PC-3 (cell line): ENCODE measurements around the gene ACBD6. TPM values are rescaled to one million over a fixed set of nuclear protein-coding genes. Genes with fewer than 3 reads are reported as not detected.

Experiments used
- ATAC-seq: fragments of 200-7000 bp; cut with Tn5 transposase; 2 replicates; pipeline ENCODE4 v1.9.1; 2020; ENCODE audit warnings: mild to moderate bottlenecking, moderate library complexity
- BruUV-seq: library from RNA; stranded (reverse); fragments of 400-500 nt; replicated peaks from 2 replicates; lab custom pipeline; 2021; lab: Mats Ljungman, UMichigan
- CTCF ChIA-PET: fragments of 300-600 bp; sonication (Branson Sonifier 250); formaldehyde crosslinking; loops from one replicate; lab custom pipeline; 2022; ENCODE audit warnings: antibody characterized with exemption; lab: Charles Lee
- POLR2A ChIA-PET: fragments of 300-600 bp; sonication (Branson Sonifier 250); formaldehyde crosslinking; loops from one replicate; lab custom pipeline; 2022; ENCODE audit warnings: antibody characterized with exemption; ENCODE audit not compliant: unreplicated experiment; lab: Charles Lee
- DNase-seq: peaks from one replicate; pipeline ENCODE4 v3.0.0-alpha.2; 2015
- H2AFZ ChIP-seq: fragments of 300-600 bp; sonication (generic); 2 replicates; pipeline ENCODE4 v1.6.0; 2016; ENCODE audit warnings: antibody characterized with exemption, low read length
- H3F3A ChIP-seq: fragments of 300-600 bp; sonication (generic); one replicate; pipeline ENCODE4 v1.6.0; 2017; ENCODE audit warnings: antibody characterized with exemption, low read length, control low read depth, mild to moderate bottlenecking; ENCODE audit not compliant: unreplicated experiment
- H3K27ac ChIP-seq: fragments of 300-600 bp; sonication (generic); 2 replicates; pipeline ENCODE4 v1.5.1; 2016; ENCODE audit warnings: mild to moderate bottlenecking, low read length
- H3K27me3 ChIP-seq: fragments of 300-600 bp; sonication (generic); 2 replicates; pipeline ENCODE4 v1.6.1; 2016; ENCODE audit warnings: low read length, mixed read lengths
- H3K36me3 ChIP-seq: fragments of 300-600 bp; sonication (generic); 2 replicates; pipeline ENCODE4 v1.6.1; 2016; ENCODE audit warnings: low read depth, mixed run types, low read length, mixed read lengths
- H3K4me1 ChIP-seq: fragments of 300-600 bp; sonication (generic); 2 replicates; pipeline ENCODE4 v1.5.1; 2016; ENCODE audit warnings: low read length; ENCODE audit not compliant: insufficient read depth
- H3K4me2 ChIP-seq: fragments of 300-600 bp; sonication (generic); 2 replicates; pipeline ENCODE4 v1.6.0; 2016; ENCODE audit warnings: low read length
- H3K4me3 ChIP-seq: fragments of 300-600 bp; sonication (generic); 2 replicates; pipeline ENCODE4 v1.5.1; 2016; ENCODE audit warnings: mild to moderate bottlenecking, low read length, mixed read lengths
- H3K79me2 ChIP-seq: fragments of 300-600 bp; sonication (generic); 2 replicates; pipeline ENCODE4 v1.6.1; 2017; ENCODE audit warnings: low read length, mixed read lengths
- H3K9ac ChIP-seq: fragments of 300-600 bp; sonication (generic); 2 replicates; pipeline ENCODE4 v1.6.0; 2016; ENCODE audit warnings: mild to moderate bottlenecking, low read length
- H3K9me2 ChIP-seq: fragments of 300-600 bp; sonication (generic); replicated peaks from 2 replicates; pipeline ENCODE4 v1.6.1; 2016; ENCODE audit warnings: mixed run types, low read length, mixed read lengths
- H3K9me3 ChIP-seq: fragments of 300-600 bp; sonication (generic); 2 replicates; pipeline ENCODE4 v1.6.1; 2016; ENCODE audit warnings: low read length, mixed read lengths
- H4K20me1 ChIP-seq: fragments of 300-600 bp; sonication (generic); 2 replicates; pipeline ENCODE4 v1.6.1; 2016; ENCODE audit warnings: low read length, mixed read lengths
- EZH2 ChIP-seq: fragments of 300-600 bp; sonication (generic); IDR thresholded peaks from one replicate; pipeline ENCODE4 v1.6.1; 2017; ENCODE audit warnings: antibody characterized with exemption, mild to moderate bottlenecking, low read length; ENCODE audit not compliant: unreplicated experiment
- EZH2phosphoT487 ChIP-seq: fragments of 300-600 bp; sonication (generic); IDR thresholded peaks from 2 replicates; pipeline ENCODE4 v1.6.1; 2018; ENCODE audit warnings: mild to moderate bottlenecking, antibody characterized with exemption, low read length, borderline replicate concordance
- intact Hi-C: fragments of 100-400 bp; cut with micrococcal nuclease; formaldehyde crosslinking; loops from 2 replicates; pipeline ENCODE4 v1.9.0; 2023
- total RNA-seq: library from RNA; depleted of rRNA; stranded (reverse); fragments of >200 nt; gene quantifications from 2 replicates; pipeline ENCODE4 v1.2.3, GENCODE V29; 2014
- TF ChIP-seq, protein P1 (sequence below): fragments of 300-600 bp; sonication (generic); conservative IDR thresholded peaks from 2 replicates; pipeline ENCODE4 v1.5.1; 2017; ENCODE audit warnings: antibody characterized with exemption, low read depth, mild to moderate bottlenecking, low read length

ACBD6 gene
- total RNA-seq, 1 experiment from 2014 or later, result 43.3 TPM

GRCh38 chr1:180508725-180509097 is 6.3 kb upstream of the ACBD6 start:
- Histone ChIP-seq H3K4me2 (no peak overlapping the region), H3K9me2 (no peaks in the 10 kb centered on the region), H3K27ac (no peak overlapping the region), H3F3A (no peaks in the 10 kb centered on the region), H2AFZ (no peak overlapping the region), H3K9ac (no peak overlapping the region), H3K27me3 (no peaks in the 10 kb centered on the region), H3K79me2 (no peaks in the 10 kb centered on the region), H3K4me1 (peaks cover 19% of the 10 kb centered on the region), H3K4me3 (no peak overlapping the region), H3K9me3 (no peaks in the 10 kb centered on the region), H4K20me1 (no peaks in the 10 kb centered on the region), H3K36me3 (no peaks in the 10 kb centered on the region)
- TF ChIP-seq, protein P1, sequence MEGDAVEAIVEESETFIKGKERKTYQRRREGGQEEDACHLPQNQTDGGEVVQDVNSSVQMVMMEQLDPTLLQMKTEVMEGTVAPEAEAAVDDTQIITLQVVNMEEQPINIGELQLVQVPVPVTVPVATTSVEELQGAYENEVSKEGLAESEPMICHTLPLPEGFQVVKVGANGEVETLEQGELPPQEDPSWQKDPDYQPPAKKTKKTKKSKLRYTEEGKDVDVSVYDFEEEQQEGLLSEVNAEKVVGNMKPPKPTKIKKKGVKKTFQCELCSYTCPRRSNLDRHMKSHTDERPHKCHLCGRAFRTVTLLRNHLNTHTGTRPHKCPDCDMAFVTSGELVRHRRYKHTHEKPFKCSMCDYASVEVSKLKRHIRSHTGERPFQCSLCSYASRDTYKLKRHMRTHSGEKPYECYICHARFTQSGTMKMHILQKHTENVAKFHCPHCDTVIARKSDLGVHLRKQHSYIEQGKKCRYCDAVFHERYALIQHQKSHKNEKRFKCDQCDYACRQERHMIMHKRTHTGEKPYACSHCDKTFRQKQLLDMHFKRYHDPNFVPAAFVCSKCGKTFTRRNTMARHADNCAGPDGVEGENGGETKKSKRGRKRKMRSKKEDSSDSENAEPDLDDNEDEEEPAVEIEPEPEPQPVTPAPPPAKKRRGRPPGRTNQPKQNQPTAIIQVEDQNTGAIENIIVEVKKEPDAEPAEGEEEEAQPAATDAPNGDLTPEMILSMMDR, result no peak
- TF ChIP-seq EZH2 (no peak), EZH2phosphoT487 (no peak)
- BruUV-seq, result no TSS peak
- ChIA-PET CTCF (no interaction called here), POLR2A (no interaction called here)
- no peak for DNase-seq
- intact Hi-C loops, result no loop called here
- ATAC-seq, result no peak

DNA sequence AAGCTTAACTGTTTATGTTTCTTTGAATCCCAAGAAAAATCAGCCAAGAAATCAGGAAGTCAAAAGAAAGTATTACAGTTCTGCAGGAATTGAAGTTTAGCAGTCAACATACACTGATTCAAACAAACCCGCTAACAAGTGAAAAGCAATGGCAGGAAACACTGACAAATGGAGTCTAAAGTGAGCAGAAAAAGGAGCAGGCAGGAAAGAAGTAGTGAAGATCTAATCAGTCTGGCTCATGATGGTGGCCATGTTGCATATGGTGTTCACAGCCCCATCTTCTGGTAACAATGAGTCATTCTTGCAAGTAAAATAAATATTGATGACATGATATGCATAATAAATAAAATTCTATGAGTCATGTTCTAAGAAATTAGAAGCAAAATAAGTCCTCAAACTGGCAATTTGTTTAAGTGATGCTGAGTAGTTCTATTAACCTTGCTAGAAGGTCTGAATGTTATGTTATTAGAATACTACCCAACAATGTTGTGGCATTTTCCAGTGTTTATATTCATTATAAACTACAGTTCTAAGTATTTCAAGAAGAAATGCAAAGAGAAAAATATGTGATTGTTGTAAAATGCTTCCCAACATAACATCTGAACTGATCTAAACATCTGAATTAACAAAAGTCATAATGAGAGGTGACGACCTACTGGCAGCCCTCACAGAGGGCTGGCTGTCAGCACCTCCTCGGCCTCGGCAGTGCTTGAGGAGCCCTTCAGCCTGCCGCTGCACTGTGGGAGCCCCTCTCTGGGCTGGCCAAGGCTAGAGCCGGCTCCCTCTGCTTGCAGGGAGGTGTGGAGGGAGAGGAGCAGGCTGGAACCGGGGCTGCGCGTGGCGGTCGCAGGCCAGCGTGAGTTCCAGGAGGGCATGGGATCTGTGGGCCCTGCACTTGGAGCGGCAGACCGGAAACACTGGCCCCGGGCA is 5.7 kb upstream of the ACBD6 start:
- Histone ChIP-seq H2AFZ (no peak overlapping the region), H3K4me1 (peaks cover 23% of the 10 kb centered on the region), H4K20me1 (no peaks in the 10 kb centered on the region), H3K9ac (no peak overlapping the region), H3F3A (no peaks in the 10 kb centered on the region), H3K36me3 (no peaks in the 10 kb centered on the region), H3K4me3 (no peak overlapping the region), H3K9me3 (no peaks in the 10 kb centered on the region), H3K27me3 (no peaks in the 10 kb centered on the region), H3K9me2 (no peaks in the 10 kb centered on the region), H3K79me2 (no peaks in the 10 kb centered on the region), H3K27ac (peak overlapping the region; percentile 45), H3K4me2 (no peak overlapping the region)
- POLR2A ChIA-PET, result no interaction called here
- ATAC-seq (peak; percentile 41), DNase-seq (peak; percentile 54)
- TF ChIP-seq, protein P1, result no peak
- TF ChIP-seq EZH2phosphoT487 (no peak), EZH2 (no peak)
- intact Hi-C loops, result no loop called here
- no TSS peak for BruUV-seq
- CTCF ChIA-PET, result no interaction called here
